ENCODE results near the gene PKIG. TPM values are rescaled to one million over a fixed set of nuclear protein-coding genes. Genes with fewer than 3 reads are reported as not detected.

PKIG gene
- total and polyA plus RNA-seq, 9 of the 15 experiments (the other 6 are each of a cell fraction or from before 2014, with no cell fraction given): 0.13 to 7.0 (median 4.7) TPM

- Histone ChIP-seq H3K4me3 (no peak overlapping the region), H3K4me2 (ENCODE audit: insufficient read depth, low read length) (no peak overlapping the region), H3K4me1 (replicated peaks in 1 of 2; ENCODE audit: control insufficient read depth in 2 of 2, insufficient read depth in 2 of 2, low read length in 2 of 2) (peaks cover 9 to 10% of the 10 kb centered on the region in 2 experiments; a peak in 4 of 5 replicates), H3K27ac (ENCODE audit: extremely low read depth, low read depth, low read length) (no peak overlapping the region), H3K27me3 (ENCODE audit: control insufficient read depth in 2 of 2, insufficient read depth in 2 of 2, low read length in 2 of 2) (no peaks in the 10 kb centered on the region), H3K9me3 (replicated peaks; ENCODE audit: control insufficient read depth, insufficient read depth, low read depth, low read length) (no peaks in the 10 kb centered on the region), H3K79me2 (ENCODE audit: control insufficient read depth, insufficient read depth, low read length) (no peaks in the 10 kb centered on the region), H4K20me1 (replicated peaks; ENCODE audit: control insufficient read depth, insufficient read depth, low read length) (no peaks in the 10 kb centered on the region), H2AFZ (ENCODE audit: low read depth, low read length) (0 out of 2 replicates have a peak overlapping the region, but pooled peaks have one; percentile 20), H3K36me3 (ENCODE audit: control insufficient read depth, insufficient read depth, low read length) (no peaks in the 10 kb centered on the region), H3K9ac (ENCODE audit: insufficient read depth in 1 of 2, low read depth in 2 of 2, low read length in 2 of 2) (no peak overlapping the region), H3K9me1 (ENCODE audit: control insufficient read depth, insufficient read depth, low read length) (no peaks in the 10 kb centered on the region)
- POLR2A ChIA-PET: interaction anchor here (1.0 kb wide), 1 partner anchor 17 kb away, joined by 3 read pairs; no protein-coding TSS in a partner anchor
- ATAC-seq (no peak), FAIRE-seq (no peak), DNase-seq (ENCODE audit: extremely low read depth in 1 of 4, low spot score in 3 of 4) (no peak)
- BruUV-seq (replicated peaks): no TSS peak
- intact Hi-C loops (cut with micrococcal nuclease): no loop called here
- CTCF ChIA-PET (ENCODE audit: low intra/inter-chr PET ratio): no interaction called here
- in situ Hi-C loops (cut with MboI): no loop called here
- 48% methylated on average over 3 of the region's 3 CpGs for WGBS (ENCODE audit: insufficient coverage, low coverage, missing lambda C conversion rate)
- TF ChIP-seq E2F3 (CRISPR knock-in tag; IDR thresholded peaks at IDR 0.05) (no peak), XRCC5 (IDR thresholded peaks at IDR 0.05; ENCODE audit: low read depth, low read length) (no peak), ZNF740 (CRISPR knock-in tag; IDR thresholded peaks at IDR 0.05) (no peak), ZNF740 (tag; IDR thresholded peaks at IDR 0.05) (no peak), HDAC6 (IDR thresholded peaks at IDR 0.05; ENCODE audit: low read depth, low read length) (no peak), ELF4 (CRISPR knock-in tag; IDR thresholded peaks at IDR 0.05) (no peak), VEZF1 (CRISPR knock-in tag; IDR thresholded peaks at IDR 0.05) (no peak), ZNF134 (CRISPR knock-in tag; conservative IDR thresholded peaks at IDR 0.05) (no peak), DIDO1 (tag; IDR thresholded peaks at IDR 0.05; ENCODE audit: low read depth) (no peak), BRF1 (IDR thresholded peaks at IDR 0.05; ENCODE audit: borderline replicate concordance, extremely low read depth, insufficient read length) (no peak), RREB1 (CRISPR knock-in tag; IDR thresholded peaks at IDR 0.05) (no peak), ZNF79 (CRISPR knock-in tag; IDR thresholded peaks at IDR 0.05; ENCODE audit: low read depth) (no peak)
Observed at GRCh38 chr20:44536175-44536574, 46.2 kb upstream of the PKIG start.

Measured in K562 (cell line).